ENCODE measurements around the gene GPR75.

The GPR75 gene

GRCh38 chr2:53859206-53860181, at the start of gene GPR75:
GPR75 (minus strand) TSS chr2:53859967; CDS start chr2:53854756, 5,211 bp downstream.
- DNase-seq: no peak

GRCh38 chr2:53907582-53907981, 47.8 kb upstream of the GPR75 start:
- no peak for DNase-seq

- DNase-seq: no peak
Measured at GRCh38 chr2:53905396-53905795, 45.6 kb upstream of the GPR75 start.

GRCh38 chr2:53903011-53903410, 43.2 kb upstream of the GPR75 start:
- no peak for DNase-seq

- no peak for DNase-seq
Measured at GRCh38 chr2:53901192-53901591, 41.4 kb upstream of the GPR75 start.

- DNase-seq: no peak
Measured at GRCh38 chr2:53896864-53897263, 37.1 kb upstream of the GPR75 start.

GRCh38 chr2:53886406-53887280, 26.9 kb upstream of the GPR75 start:
- DNase-seq: no peak

GRCh38 chr2:53884883-53885282, 25.1 kb upstream of the GPR75 start:
- DNase-seq: no peak

GRCh38 chr2:53881986-53882385, 22.2 kb upstream of the GPR75 start:
- no peak for DNase-seq

GRCh38 chr2:53881360-53881759, 21.6 kb upstream of the GPR75 start:
- no peak for DNase-seq

GRCh38 chr2:53880756-53881155, 21.0 kb upstream of the GPR75 start:
- DNase-seq: no peak

- no peak for DNase-seq
Measured at GRCh38 chr2:53877556-53877955, 17.8 kb upstream of the GPR75 start.

- no peak for DNase-seq
Measured at GRCh38 chr2:53877112-53877511, 17.3 kb upstream of the GPR75 start.

GRCh38 chr2:53874401-53874950, 14.7 kb upstream of the GPR75 start:
- no peak for DNase-seq

- DNase-seq: no peak
Measured at GRCh38 chr2:53867773-53868172, 8.0 kb upstream of the GPR75 start.

GRCh38 chr2:53867169-53867568, 7.4 kb upstream of the GPR75 start:
- no peak for DNase-seq

- no peak for DNase-seq
Measured at GRCh38 chr2:53865962-53866361, 6.2 kb upstream of the GPR75 start.

GRCh38 chr2:53865264-53865663, 5.5 kb upstream of the GPR75 start:
- DNase-seq: no peak

GRCh38 chr2:53863538-53864227, 3.9 kb upstream of the GPR75 start:
- DNase-seq: no peak

GRCh38 chr2:53861824-53862223, 2.1 kb upstream of the GPR75 start:
- no peak for DNase-seq

- no peak for DNase-seq
Measured at GRCh38 chr2:53856272-53856671, 3.5 kb downstream of the GPR75 start.

GRCh38 chr2:53854678-53855077, 5.1 kb downstream of the GPR75 start:
- DNase-seq: no peak

- no peak for DNase-seq
Measured at GRCh38 chr2:53852532-53852931, 7.2 kb downstream of the GPR75 start.
